CD4-positive, alpha-beta T cell treated with Interleukin-15 for 1 hour (primary cell): ENCODE results near the gene KAT2B.
"Not testable (repeated sequence)": the region's sequence is repeated elsewhere in the genome, so short reads cannot be mapped to it uniquely, and the experiment has no call there.

ENCODE experiments used
- DNase-seq: peaks from one replicate; pipeline ENCODE4 v3.0.0-alpha.2; 2020

The KAT2B gene

GRCh38 chr3:20042331-20042730, 2.1 kb downstream of the KAT2B start:
- DNase-seq = no peak

GRCh38 chr3:20043396-20043795, 3.1 kb downstream of the KAT2B start:
- peak; percentile 49 for DNase-seq

DNA sequence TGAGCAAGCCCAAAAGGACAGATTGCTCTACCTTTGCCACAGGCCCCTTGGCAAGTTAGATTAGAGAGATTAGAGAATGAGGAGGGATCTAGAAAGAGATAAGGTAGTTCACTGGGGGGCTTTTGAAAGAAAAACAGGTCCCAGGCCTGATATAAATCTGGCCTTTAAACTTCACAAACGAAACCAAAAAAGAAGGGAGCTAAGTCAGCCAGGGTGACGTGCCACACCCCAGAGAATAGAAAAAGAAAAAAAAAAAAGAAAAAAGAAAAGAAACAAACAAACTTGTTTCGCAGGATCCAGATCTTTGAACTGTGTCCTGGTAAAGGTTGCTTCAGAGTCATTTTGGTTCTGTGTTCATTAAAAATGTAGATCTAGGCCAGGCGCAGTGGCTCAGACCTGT, 3.6 kb downstream of the KAT2B start:
- DNase-seq = no peak

DNA sequence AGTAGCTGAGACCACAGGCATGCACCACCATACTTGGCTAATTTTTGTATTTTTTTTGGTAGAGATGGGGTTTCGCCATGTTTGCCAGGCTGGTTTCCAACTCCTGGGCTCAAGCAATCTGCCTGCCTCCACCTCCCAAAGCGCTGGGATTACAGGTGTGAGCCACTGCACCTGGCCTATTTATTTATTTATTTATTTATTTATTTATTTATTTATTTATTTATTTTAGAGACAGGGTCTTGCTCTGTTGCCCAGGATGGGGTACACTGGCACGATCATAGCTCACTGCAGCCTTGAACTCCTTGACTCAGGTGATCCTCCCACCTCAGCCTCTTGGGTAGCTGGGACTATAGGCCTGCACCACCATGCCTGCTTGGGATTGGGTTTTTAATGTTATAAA, 4.9 kb downstream of the KAT2B start:
- not testable (repeated sequence) for DNase-seq

GRCh38 chr3:20046556-20046955, 6.3 kb downstream of the KAT2B start:
- no peak for DNase-seq

DNA sequence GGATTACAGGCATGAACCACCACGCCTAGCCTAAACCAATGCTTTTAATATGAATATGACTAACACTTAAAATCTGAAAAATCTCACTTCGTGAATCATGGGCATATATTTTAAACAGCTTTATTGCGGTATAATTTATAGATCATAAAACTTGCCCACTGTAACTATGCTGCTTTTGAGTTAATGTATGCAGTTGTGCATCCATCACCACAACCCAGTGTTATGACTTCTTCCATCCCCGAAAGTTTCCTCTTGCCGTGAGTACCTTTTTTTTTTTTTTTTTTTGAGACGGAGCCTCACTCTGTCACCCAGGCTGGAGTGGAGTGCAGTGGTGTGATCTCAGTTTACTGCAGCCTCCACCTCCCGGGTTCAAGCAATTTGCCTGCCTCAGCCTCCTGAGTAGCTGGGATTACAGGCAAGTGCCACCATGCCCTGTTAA, 7.1 kb downstream of the KAT2B start:
- no peak for DNase-seq

GRCh38 chr3:20047976-20048883, 8.0 kb downstream of the KAT2B start:
- DNase-seq = no peak

GRCh38 chr3:20051123-20051806, 11.0 kb downstream of the KAT2B start:
- no peak for DNase-seq

DNA sequence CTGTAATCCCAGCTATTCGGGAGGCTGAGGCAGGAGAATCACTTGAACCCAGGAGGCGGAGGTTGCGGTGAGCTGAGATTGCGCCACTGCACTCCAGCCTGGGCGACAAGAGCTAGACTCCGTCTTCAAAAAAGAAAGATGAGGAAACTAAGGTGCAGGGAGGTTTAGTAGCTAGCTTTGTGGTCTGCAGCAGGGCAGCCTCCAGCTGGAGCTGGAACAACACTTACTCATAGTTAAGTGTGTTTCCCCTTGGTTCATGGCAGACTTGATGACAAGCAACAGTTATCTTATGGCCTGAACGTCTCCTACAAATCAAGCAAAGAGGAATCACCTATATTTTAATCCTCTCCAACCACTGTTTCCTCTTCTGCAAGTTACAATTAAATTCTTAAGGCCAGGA, 12.6 kb downstream of the KAT2B start:
- no peak for DNase-seq

DNA sequence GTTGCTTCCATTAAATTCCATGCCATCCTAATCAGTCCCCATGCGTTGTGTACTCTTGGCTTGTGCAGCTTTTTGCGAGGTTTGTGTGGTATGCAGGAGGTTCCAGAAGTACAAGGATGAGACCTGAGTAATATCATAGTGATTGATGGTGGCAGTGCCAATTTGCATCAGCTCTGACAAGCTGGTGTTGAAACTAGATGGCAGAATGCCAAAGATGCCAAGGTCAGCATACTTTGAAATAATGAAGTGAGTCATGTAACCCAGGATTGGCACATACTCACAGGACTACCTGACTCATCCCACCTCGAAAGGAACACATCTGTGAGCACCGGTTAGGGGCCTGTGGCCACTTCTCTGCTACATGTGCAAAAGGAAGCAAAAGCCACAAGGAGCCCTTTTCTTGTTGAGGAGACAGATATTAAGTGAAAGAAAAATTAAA, 14.3 kb downstream of the KAT2B start:
- DNase-seq = peak; percentile 77

- DNase-seq = no peak
These were observed 15.0 kb downstream of the KAT2B start for GRCh38 chr3:20055020-20055775.

DNA sequence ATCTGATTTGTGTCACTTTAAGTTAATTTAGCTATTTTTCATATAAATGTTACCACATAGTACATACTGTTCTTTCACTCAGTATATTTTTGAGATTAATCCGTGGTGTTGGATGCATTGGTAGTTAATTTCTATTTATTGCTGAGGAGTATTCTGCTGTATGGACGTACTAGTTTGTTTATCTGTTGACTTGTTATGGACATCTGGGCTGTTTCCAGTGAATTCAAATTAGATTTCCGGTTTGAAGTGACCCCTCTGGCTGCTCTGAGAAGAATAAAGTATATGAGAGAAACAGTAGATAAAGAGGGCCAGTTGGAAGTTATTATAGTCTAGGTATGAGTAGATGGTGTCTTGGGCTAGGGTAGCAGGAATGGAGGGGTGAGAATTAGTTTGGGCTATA, 15.6 kb downstream of the KAT2B start:
- DNase-seq = no peak

DNA sequence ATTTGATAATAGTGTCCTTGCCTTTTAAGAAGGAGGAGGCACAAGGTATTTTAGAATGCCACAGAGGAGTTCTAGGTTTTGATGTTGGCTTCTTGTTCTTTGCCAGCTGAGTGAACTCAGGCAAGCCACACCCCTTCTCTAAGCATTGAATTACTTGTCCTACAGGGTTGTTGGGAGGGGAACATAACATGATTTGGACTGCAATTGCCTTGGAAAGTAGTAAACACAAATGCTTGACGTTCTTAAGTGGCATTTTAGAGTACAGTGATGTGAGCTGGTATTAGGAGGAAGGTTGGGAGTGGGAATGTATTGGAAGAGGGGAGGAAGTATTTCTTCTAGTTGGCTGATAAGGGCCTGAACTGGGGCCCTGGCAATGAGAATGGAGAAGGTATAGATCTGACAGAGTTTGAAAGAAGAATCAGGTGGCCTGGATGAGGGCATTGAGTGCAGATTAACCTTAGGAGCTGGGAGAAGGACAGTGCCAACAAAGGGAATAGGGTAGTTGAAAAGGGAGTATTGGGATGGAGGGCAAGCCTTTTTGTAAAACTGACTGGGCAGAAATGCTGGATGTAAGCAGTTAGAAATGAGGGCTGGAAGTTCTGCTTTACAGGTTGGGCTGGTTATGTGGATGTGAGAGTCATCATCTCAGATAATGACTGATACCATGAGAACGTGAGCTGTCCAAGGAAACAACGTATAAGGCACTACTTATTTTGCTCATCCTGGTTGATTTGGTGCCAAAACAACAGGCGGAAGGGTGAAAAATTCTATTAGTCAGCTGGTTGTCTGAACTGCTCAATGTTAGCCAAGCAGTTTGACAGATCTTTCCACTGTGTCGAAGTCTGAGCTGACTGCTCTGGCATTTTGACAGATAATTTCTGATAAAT, 16.7 kb downstream of the KAT2B start:
- no peak for DNase-seq

DNA sequence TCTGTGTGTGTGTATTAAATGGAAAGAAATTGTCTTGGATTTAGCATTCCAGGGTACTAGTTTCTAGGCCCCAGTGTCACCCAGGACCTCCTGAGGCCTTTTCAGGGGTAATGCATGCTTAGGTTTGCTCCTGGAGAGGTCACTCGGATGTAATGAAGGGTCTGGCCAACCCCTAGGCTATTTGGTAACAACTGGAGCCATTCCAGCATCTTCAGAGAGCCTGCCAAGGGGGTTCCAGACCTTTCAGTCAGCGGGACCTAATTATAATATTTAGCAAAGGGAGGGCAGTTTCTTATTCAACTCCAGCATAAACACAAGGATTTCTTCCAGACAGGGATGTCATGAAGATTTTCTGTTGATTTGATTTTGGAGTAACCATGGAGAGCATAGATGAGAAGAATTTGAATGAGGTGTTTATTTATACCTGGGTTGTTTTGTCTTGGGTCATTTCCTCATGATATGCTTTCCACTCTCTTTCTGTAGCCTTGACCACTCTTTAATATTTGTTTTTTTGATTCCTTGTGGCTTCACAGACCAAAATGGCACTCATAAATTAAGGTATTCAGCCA, 17.4 kb downstream of the KAT2B start:
- DNase-seq = no peak

- DNase-seq = no peak
These were observed 19.7 kb downstream of the KAT2B start for GRCh38 chr3:20059929-20060328.

GRCh38 chr3:20060974-20061685, 20.9 kb downstream of the KAT2B start:
- DNase-seq = no peak

DNA sequence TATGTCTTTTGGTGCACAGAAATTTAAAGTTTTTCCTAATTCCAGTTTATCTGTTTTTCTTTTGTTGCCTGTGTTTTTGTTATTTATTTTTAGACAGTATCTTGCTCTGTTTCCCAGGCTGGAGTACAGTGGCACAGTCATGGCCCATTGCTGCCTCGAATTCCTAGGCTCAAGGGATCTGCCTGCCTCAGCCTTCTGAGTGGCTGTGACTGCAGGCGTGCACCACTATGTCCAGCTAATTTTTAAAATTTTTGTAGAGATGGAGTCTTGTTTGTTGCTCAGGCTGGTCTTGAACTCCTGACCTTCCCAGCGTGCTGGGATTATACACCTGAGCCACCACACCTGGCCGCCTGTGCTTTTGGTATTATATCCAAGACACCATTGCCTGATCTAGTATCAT, 22.8 kb downstream of the KAT2B start:
- no peak for DNase-seq

DNA sequence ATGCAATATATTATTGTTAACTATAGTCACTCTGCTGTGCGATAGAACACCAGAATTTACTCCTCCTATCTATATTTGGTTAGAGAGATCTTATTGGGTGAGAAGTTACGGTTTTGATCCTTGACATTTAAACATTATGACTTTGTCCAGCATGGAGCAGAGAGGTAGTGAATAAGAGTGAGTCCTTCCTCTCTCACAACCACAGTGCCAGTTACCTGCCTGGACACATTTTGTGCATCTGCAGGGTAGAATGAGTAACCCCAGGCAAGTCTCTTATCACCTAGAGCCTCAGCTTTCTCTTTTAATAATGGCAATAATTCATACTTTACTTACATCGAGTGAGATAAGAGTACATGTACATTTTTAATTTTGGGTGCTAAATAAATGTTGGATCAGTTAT, 24.1 kb downstream of the KAT2B start:
- DNase-seq = no peak

- no peak for DNase-seq
These were observed 24.7 kb downstream of the KAT2B start for GRCh38 chr3:20064796-20065564.

DNA sequence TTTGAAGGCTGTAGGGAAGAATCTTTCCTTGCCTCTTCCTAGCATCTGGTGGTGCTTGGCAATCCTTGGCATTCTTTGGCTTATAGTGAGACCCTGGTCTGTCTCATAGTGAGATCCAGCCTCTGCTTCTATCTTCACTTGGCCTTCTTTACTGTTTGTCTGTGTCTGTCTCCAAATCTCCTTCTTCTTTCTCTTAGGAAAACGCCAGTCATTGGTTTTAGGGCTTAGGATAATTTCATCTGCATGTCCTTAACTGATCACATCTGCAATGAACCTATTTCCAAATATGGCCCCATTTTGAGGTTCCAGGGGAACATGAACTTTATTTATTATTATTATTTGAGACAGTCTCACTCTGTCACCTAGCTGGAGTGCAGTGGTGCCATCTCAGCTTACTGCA, 25.8 kb downstream of the KAT2B start:
- DNase-seq = no peak
